ENCODE results near the gene C3orf70.

The C3orf70 gene

DNA sequence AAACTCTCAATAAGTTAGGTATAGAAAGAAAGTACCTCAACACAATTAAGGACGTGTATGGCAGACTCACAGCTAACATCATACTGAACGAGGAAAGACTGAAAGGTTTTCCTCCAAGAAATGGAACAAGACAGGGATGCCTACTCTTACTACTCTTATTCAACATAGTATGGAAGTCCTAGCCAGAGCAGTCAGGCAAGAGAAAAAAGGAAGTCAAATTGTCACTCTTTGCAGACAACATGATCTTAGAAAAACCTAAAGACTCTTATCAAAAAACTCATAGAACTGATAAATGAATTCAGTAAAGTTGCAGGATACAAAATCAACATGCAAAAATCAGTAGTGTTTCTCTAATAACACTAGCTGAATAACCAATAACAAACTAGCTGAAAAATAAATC lies 96.0 kb downstream of the C3orf70 start:
- DNase-seq (ENCODE audit: low spot score): no peak
- FAIRE-seq: no peak

DNA sequence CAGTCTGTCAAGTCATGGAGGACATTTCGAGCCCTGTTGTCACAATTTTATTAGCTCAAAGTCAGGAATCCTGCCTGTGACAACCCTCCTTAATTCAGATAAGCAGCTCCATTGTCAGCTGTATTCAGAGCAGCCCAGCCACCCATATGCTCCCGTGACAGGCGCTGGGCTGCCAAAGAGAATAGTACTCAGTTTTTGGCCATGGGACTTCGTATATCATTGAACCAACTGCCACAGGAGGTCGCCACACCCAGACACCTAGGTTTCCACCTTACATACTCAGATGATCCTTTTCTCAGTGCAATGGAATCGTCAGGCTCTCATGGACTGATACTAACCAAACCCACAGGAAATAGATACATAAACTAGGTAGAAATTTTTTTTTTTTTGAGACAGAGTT lies 100.2 kb downstream of the C3orf70 start:
- DNase-seq (ENCODE audit: low spot score): no peak
- no peak for FAIRE-seq

DNA sequence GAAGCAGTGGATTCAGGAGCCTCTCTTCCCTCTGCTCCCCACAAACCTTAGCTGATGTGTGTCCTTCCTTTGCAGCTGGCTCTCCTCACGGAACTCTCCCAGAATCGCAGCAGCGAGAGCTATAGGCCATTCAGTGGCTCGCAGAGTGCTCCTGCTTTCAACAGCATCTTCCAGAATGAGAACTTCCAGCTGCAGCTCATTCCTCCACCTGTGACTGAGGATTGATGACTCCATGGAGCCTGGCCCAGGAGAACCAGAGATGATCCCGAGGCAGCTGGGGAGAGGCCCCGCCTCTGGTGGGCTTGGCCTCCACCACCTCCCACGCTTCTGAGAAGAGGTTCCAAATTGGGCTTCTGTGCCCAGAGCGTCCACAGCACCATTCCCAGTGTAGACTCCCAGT lies 101.1 kb downstream of the C3orf70 start:
- no peak for DNase-seq (ENCODE audit: low spot score)
- no peak for FAIRE-seq

DNA sequence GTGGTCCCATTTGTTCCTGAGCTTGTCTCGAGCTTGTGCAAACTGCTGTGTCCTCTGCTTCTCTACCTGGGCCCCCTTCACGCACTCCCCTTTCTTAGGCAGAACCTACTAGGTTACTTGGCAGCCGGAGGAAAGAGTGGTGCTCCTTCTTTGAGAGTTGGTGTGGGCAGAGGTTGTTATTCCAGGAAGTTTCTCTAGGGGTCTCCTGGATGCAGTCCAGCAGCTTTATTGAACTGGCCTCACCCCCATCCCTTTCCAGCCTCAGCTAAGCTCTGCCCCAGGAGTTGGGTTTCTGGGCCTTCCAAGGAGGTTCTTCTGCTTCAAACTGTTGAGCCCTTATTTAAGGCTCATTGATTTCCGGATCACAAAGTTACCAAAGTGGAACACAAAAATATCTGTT lies 103.2 kb downstream of the C3orf70 start:
- DNase-seq (ENCODE audit: low spot score) (no peak), FAIRE-seq (no peak)

DNA sequence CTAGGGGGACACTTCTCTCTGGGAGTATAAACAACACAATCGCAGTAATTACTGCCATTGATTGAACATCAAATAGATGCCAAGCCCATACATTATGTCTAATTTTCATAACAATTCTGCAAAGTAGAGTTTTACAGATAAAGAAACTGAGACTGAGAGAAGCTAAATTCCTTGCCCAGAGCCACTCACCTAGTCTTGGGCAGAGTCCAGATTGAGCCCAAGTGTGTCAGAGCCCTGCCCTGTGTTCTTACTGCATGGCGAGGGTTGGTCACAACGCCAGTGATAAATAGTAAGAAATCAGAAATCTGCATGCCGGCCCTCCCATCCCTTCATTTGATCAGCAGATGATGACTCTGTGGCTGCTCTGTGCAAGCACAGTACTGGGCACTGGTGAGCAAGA lies 106.3 kb downstream of the C3orf70 start:
- FAIRE-seq (no peak), DNase-seq (ENCODE audit: low spot score) (no peak)

DNA sequence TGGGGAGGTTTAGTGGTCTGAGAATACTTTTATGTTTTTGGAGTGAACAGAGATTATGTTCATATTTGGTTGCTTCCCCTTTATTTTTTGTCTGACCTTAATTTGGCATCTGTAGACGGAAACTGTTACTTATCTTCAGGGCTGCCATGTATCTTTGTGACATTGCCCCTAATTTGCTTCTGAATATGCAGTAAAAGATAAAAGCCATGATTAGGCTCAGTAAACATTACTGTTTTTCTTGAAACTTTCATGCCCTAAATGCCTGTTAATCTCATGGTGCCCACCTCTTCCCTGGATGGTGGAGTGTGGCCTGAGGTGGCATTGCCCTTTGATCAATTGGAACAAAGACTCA lies 106.7 kb downstream of the C3orf70 start:
- FAIRE-seq (no peak), DNase-seq (ENCODE audit: low spot score) (no peak)

DNA sequence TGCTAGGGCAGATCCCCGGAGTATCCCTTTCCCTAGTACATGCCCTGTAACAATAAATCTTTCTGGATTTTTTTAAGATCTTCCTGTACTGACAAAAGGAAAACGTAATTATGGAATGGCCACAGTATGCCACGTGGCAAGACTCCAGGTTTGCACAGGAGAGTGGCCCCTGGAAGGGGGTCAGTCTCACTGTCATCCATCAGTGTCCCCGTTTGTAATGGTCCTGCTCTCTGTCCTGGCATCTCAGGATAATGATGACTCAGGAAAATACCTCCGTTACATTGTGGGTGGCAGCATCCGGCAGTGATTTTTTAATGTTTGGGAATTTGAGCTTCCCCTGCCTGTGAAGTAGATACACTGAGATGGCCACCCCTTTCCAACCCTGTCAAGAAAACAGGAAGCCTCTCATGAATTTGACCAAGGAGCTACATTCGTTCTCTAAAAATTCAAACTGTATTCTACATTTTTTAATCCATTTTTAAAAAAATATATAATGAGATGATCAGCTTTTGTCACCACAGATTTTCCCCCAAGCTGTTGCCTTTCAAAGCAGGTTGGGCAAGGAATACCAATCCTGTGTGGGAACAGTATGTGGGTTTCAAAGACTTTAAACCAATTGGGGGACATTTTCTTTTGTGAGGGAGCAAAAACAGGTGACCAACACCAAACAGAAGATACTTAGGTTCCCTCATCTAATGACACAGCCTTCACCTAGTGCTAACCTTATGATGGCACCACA lies 110.4 kb downstream of the C3orf70 start:
- FAIRE-seq (no peak), DNase-seq (ENCODE audit: low spot score) (peak; percentile 54)

DNA sequence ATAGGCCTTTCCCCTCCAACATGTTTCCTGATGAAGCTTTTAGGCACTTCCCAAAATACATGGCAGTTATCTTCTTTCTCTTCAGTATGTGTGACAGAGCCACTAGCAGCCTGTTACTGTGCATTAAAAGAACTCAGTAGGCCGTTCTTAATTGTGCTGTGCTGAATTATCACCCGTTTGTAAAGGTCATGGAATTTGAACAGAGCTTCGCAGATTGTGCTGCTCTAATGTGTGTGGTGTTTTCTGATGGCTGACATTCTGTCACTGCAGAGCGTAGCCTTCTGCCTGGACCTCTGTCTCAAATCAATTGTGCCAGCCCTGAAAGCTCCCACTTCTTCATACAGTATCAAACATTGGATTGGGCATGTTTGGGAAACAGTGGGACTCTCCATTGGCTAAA lies 111.3 kb downstream of the C3orf70 start:
- FAIRE-seq (no peak), DNase-seq (ENCODE audit: low spot score) (no peak)

DNA sequence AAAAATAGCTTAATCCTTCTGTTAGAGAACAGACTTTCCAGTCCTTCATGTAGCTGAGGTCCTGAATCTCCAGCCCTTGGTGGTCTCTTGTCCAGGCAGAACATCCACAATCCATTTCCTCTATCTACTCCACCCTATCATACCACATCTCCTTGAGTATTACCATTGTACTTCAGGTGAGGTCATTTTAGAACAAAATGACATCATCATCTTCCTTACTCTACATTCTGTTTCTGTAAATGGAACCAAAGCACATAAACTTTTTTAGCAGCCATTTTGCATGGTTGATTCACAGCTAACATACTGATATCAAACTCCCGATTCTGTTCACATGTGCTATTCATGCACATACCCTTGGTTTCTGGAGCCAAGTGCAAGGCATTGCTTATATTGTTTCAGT lies 112.4 kb downstream of the C3orf70 start:
- DNase-seq (ENCODE audit: low spot score) (no peak), FAIRE-seq (no peak)

DNA sequence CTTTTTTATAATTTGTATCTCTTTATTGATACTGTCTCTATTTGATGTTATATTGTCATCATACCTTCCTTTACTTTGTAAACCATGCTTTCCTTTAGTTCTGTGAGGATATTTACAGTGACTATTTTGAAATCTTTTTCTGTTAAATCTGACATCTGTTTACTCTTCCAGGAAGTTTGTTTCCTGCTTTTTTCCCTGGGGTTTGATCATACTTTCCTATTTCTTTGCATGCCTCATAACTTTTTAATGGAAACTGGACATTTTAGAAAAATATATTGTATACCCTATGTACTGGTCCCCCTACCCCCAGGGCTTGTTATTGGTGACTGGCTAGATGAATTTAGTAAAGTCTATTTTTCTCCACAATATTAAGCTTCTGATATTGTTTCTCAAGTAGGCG lies 115.1 kb downstream of the C3orf70 start:
- FAIRE-seq (no peak), DNase-seq (ENCODE audit: low spot score) (no peak)

DNA sequence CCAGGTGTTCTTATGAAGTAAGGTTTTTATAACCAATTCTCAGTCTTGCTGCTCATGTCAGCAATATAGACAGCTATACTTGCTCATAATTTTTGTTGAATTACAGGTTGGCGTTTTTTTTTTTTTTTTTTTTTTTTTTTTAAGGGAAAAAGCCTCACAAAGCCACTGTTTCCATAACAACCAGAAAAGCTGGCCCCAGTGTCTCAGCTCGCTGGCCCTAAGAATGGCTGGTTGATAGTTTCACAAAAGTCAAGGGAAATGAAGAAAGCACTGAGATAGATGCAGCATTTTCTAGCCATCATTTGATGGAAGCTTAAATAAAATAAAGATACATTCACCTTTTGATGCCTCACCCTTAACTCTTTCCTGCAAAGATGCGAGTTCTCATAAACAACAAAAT lies 121.9 kb downstream of the C3orf70 start:
- FAIRE-seq (no peak), DNase-seq (ENCODE audit: low spot score) (no peak)

DNA sequence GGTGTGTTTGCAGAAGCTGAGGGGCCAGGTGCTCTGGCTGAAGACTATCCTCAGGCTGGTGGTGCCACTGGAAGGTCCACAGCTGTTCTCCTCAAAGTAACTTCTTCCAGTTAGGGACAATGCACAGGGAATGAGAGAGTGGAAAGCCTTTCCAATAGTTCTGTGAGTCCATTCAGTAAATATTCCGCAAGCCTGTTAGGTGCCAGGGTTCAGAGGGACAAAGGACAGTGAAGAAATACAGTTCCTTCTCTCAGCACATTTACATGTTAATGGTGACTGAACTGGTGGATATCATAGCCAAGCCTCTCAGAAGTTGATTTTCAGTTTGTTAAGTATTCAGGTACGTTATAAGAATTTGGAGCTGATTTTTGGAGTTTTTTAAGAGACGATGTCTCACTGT lies 122.5 kb downstream of the C3orf70 start:
- no peak for FAIRE-seq

DNA sequence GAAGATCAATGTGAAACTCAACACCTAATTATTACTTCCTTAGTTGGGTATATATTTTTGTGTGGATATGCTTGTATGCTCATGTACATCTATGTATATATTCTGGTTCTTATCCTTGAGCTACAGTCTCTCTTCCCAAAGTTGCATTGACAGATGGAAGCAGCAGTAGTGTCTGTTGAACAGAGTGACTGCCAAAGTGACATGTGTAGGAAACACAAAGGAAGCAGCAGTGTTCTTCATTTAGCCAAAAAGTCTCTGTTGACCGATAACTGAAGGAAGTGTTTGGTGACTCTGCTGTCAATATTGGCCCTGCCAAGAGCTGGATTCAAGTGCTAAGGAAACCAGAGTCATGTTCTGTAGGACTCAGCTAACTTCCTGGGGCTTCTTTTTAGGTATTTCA lies 123.8 kb downstream of the C3orf70 start:
- no peak for DNase-seq (ENCODE audit: low spot score)
- FAIRE-seq: no peak

More for the DNA sequence above, 122.5 kb downstream of the C3orf70 start:
- no peak for DNase-seq (ENCODE audit: low spot score)

DNA sequence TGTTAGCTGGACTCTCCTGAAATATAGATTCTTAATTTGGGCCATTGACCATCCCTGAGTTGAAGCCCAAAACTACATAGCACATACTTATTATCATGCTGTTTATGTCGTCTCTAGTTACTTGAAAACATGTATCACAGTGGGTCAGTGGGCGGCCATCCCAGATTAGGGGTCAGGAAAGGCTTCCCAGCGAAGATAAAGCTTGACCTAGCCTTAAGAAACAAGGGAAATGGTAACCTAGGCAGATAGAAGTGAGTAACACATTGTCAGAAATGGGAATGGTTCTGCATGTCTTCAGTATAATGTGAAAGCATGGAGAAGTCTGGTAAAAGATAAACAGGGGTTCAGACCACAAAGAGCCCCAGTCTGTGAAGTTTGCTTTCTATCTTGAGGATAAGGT lies 124.7 kb downstream of the C3orf70 start:
- no peak for DNase-seq (ENCODE audit: low spot score)
- no peak for FAIRE-seq

All from urothelium cell line (cell line).